GM21423 (cell line): ENCODE data around the gene ABITRAM.

Experiments
- ATAC-seq: cut with Tn5 transposase; IDR thresholded peaks from one replicate; pipeline ENCODE4 v1.9.1; 2021; ENCODE audit warnings: mild to moderate bottlenecking, moderate library complexity; ENCODE audit not compliant: unreplicated experiment

ABITRAM gene

DNA sequence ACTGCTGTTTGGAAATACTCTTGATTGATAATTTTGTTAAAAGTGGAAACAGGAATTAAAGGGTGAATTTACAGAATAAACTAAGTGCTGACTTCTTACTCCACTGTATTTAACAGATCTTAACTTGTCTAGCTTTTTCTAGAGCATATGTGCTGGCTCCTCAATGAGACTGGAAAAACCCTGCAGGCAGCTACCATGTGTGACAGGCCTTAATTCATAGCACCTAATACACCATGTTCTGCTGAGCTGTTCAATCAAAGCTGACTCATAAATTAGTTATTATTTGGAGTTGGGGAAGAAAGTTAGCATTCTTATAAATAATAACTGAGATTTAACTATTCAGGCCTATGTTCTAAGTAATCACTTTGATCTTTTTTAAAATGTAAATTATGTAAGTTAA lies 49.7 kb downstream of the ABITRAM start:
- no peak for ATAC-seq
